WERI-Rb-1 (cell line): Measurements from ENCODE around the gene SEPTIN3.

Experiments used
- DNase-seq: peaks from one replicate; pipeline ENCODE4 v3.0.0-alpha.2; 2020
- H3K27ac ChIP-seq: fragments of 250-450 bp; sonication (Bioruptor Pico); 2 replicates; pipeline ENCODE4 v1.5.1; 2020; ENCODE audit warnings: mild to moderate bottlenecking, moderate library complexity
- H3K27me3 ChIP-seq: fragments of 250-450 bp; sonication (Bioruptor Pico); 2 replicates; pipeline ENCODE4 v1.5.1; 2021; ENCODE audit warnings: mild to moderate bottlenecking, low read depth, moderate library complexity; ENCODE audit not compliant: insufficient read depth, severe bottlenecking
- H3K36me3 ChIP-seq: fragments of 250-450 bp; sonication (Bioruptor Pico); 2 replicates; pipeline ENCODE4 v1.5.1; 2020; ENCODE audit warnings: mild to moderate bottlenecking, moderate library complexity
- H3K4me3 ChIP-seq: 2 replicates; pipeline ENCODE4 v1.5.1; 2011; ENCODE audit warnings: low read depth, mild to moderate bottlenecking, control low read depth, low read length
- H3K9me3 ChIP-seq: fragments of 250-450 bp; sonication (Bioruptor Pico); 2 replicates; pipeline ENCODE4 v1.5.1; 2021; ENCODE audit warnings: mild to moderate bottlenecking, moderate library complexity; ENCODE audit not compliant: severe bottlenecking
- TF ChIP-seq, protein P1 (sequence below): IDR thresholded peaks from 2 replicates; pipeline ENCODE4 v1.5.1; 2011; ENCODE audit warnings: low read depth, mild to moderate bottlenecking, control low read depth, inconsistent platforms, low read length

Gene SEPTIN3

DNA sequence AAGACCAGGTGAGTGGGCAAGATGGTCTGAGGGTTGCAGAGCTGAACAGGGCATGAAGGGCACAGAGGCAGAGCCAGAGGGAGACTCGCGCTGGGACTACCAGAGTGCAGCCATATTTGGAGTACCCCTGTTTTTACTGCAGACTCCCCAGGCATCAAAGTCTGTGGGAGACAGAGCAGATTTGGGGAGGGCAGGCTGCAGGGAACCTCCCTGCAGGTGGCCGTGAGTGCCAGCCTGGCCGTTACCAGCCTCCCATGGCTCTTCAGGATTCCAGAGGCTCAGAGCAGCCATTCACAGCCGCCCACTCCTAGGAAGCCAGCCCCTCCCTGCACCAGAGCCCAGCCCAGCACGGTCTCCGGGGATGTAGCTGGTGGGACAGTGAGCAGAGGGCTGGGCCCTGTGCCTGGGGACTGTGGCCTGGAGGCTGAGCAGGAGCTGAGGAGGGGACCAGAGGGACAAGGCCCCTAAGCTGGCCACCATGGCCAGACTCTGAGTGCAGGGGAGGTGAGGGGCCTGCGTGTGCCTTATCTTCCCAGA lies at the start of gene SEPTIN3:
Gene SEPTIN3 (plus strand): TSS at position 334 of the 537 bp plus-strand sequence. CDS start 2,050 bp downstream, outside the sequence.
- H3K4me3 ChIP-seq = no peak within 1 kb of the TSS
- no peaks in the 10 kb centered on the region for H3K36me3 ChIP-seq
- TF ChIP-seq, protein P1, sequence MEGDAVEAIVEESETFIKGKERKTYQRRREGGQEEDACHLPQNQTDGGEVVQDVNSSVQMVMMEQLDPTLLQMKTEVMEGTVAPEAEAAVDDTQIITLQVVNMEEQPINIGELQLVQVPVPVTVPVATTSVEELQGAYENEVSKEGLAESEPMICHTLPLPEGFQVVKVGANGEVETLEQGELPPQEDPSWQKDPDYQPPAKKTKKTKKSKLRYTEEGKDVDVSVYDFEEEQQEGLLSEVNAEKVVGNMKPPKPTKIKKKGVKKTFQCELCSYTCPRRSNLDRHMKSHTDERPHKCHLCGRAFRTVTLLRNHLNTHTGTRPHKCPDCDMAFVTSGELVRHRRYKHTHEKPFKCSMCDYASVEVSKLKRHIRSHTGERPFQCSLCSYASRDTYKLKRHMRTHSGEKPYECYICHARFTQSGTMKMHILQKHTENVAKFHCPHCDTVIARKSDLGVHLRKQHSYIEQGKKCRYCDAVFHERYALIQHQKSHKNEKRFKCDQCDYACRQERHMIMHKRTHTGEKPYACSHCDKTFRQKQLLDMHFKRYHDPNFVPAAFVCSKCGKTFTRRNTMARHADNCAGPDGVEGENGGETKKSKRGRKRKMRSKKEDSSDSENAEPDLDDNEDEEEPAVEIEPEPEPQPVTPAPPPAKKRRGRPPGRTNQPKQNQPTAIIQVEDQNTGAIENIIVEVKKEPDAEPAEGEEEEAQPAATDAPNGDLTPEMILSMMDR = no peak
- no peaks in the 10 kb centered on the region for H3K27me3 ChIP-seq
- DNase-seq = no peak
- H3K9me3 ChIP-seq = no peaks in the 10 kb centered on the region
- H3K27ac ChIP-seq = no peak within 1 kb of the TSS

GRCh38 chr22:41920271-41920976 lies 48.8 kb upstream of the SEPTIN3 start:
- H3K36me3 ChIP-seq = no peaks in the 10 kb centered on the region
- H3K9me3 ChIP-seq = no peaks in the 10 kb centered on the region
- H3K27ac ChIP-seq = no peak overlapping the region
- H3K27me3 ChIP-seq = peaks cover 20% of the 10 kb centered on the region
- DNase-seq = no peak
- H3K4me3 ChIP-seq = no peak overlapping the region
- TF ChIP-seq, protein P1 = no peak

GRCh38 chr22:41922328-41922727 lies 46.9 kb upstream of the SEPTIN3 start:
- no peak for DNase-seq
- Histone ChIP-seq H3K36me3 (no peaks in the 10 kb centered on the region), H3K27ac (no peak overlapping the region), H3K9me3 (no peaks in the 10 kb centered on the region), H3K4me3 (no peak overlapping the region), H3K27me3 (peaks cover 6% of the 10 kb centered on the region)
- TF ChIP-seq, protein P1 = no peak

DNA sequence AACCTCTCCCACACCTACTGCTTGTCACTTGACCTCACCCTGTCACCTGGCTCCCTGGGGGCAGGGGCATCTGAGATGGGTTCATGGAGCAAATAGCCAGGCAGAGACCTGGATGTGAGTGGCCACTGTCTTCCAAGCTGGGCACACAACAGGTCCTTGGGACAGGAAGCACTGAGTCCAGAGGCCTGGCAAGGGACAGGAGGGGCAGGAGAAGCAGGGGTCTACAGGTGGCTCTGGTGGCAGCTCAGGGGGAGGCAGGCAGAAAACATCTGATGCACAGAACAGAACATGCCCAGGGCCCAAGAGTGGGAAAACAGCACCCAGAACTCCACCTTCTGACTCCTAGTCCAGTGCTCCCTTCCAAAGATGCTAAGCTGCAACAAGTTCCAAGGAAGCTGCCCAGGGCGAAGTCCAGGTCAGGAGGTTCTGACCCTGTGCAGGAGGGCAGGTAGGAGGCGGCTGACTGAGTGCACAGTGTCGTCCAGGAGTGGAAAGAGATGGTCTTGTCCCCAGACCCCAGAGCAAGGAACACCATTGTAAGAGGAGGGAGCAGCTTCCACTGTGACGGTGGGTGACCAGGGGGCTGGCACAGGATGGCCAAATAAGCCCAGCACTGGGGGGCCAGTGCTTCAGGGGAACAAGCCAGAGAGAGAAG lies 46.2 kb upstream of the SEPTIN3 start:
- H3K36me3 ChIP-seq = no peaks in the 10 kb centered on the region
- no peak overlapping the region for H3K27ac ChIP-seq
- no peaks in the 10 kb centered on the region for H3K27me3 ChIP-seq
- TF ChIP-seq, protein P1 = no peak
- no peak for DNase-seq
- no peak overlapping the region for H3K4me3 ChIP-seq
- H3K9me3 ChIP-seq = no peaks in the 10 kb centered on the region

DNA sequence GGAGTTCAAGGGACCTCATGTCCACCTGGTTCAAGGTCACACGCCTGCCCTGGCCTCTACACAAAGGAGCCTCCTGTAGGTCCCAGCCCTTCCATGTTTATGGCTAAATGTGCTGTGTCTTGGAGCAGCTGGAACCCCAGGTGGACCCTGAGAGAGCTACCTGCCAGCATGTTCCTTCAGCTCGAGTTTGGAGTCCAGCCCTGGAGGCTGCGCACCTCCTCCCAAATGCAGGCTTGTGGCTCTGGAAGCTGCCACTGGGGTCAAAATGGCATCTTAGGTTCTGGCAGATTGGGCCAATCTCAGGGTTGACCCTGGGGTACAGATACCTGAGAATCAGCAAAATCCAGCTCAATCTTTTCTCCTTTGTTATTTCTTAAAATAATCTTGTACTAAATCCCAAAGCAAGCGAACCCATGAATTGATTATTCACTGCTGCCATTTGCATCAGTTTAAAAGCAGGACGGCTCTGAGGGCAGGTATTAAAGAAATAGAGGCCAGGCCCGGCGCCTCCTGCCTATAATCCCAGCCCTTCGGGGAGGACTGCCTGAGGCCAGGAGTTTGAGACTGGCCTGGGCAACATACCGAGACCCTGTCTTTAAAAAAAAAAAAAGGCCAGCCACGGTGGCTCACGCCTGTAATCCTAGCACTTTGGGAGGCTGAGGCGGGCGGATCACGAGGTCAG lies 45.5 kb upstream of the SEPTIN3 start:
- no peak overlapping the region for H3K4me3 ChIP-seq
- no peak for DNase-seq
- no peaks in the 10 kb centered on the region for H3K27me3 ChIP-seq
- H3K27ac ChIP-seq = no peak overlapping the region
- TF ChIP-seq, protein P1 = no peak
- H3K36me3 ChIP-seq = no peaks in the 10 kb centered on the region
- no peaks in the 10 kb centered on the region for H3K9me3 ChIP-seq
